ENCODE data around the gene TBC1D21. TPM values are rescaled to one million over a fixed set of nuclear protein-coding genes. Genes with fewer than 3 reads are reported as not detected.

The TBC1D21 gene
- total RNA-seq, 3 donors from 2014 or later, result not detected

GRCh38 chr15:73838831-73839426, 34.4 kb upstream of the TBC1D21 start:
- intact Hi-C loops (cut with DNase I; ENCODE audit: low total_unique reads), result no loop called here
- Histone ChIP-seq H3K27ac (no peak overlapping the region), H3K4me1 (no peaks in the 10 kb centered on the region), H3K4me3 (no peak overlapping the region), H3K36me3 (no peaks in the 10 kb centered on the region), H3K9me3 (no peaks in the 10 kb centered on the region), H3K27me3 (peaks cover 0 to 4% of the 10 kb centered on the region in 2 donors)
- TF ChIP-seq POLR2AphosphoS5 (IDR thresholded peaks at IDR 0.05), result no peak
- TF ChIP-seq POLR2A (IDR thresholded peaks at IDR 0.05), result no peak
- no peak for TF ChIP-seq CTCF (IDR thresholded peaks at IDR 0.05)
- DNase-seq (ENCODE audit: low spot score in 2 of 2), result peak in 1 of 2 donors; percentile 28

GRCh38 chr15:73839699-73840377, 33.5 kb upstream of the TBC1D21 start:
- no peak for DNase-seq (ENCODE audit: low spot score in 2 of 2)
- H3K36me3 ChIP-seq, result no peaks in the 10 kb centered on the region
- H3K27ac ChIP-seq, result no peak overlapping the region
- intact Hi-C loops (cut with DNase I; ENCODE audit: low total_unique reads), result no loop called here
- H3K27me3 ChIP-seq, result peaks cover 0 to 4% of the 10 kb centered on the region in 2 donors
- H3K9me3 ChIP-seq, result no peaks in the 10 kb centered on the region
- no peaks in the 10 kb centered on the region for H3K4me1 ChIP-seq
- no peak overlapping the region for H3K4me3 ChIP-seq
- no peak for TF ChIP-seq CTCF (IDR thresholded peaks at IDR 0.05)
- TF ChIP-seq POLR2A (IDR thresholded peaks at IDR 0.05), result no peak
- no peak for TF ChIP-seq POLR2AphosphoS5 (IDR thresholded peaks at IDR 0.05)

- TF ChIP-seq POLR2A (IDR thresholded peaks at IDR 0.05) (no peak), POLR2AphosphoS5 (IDR thresholded peaks at IDR 0.05) (no peak), CTCF (IDR thresholded peaks at IDR 0.05) (no peak)
- no peak for DNase-seq (ENCODE audit: low spot score in 2 of 2)
- H3K27me3 ChIP-seq, result peaks cover 0 to 4% of the 10 kb centered on the region in 2 donors
- no peaks in the 10 kb centered on the region for H3K4me1 ChIP-seq
- H3K27ac ChIP-seq, result no peak overlapping the region
- no peaks in the 10 kb centered on the region for H3K9me3 ChIP-seq
- intact Hi-C loops (cut with DNase I; ENCODE audit: low total_unique reads), result no loop called here
- H3K4me3 ChIP-seq, result no peak overlapping the region
- no peaks in the 10 kb centered on the region for H3K36me3 ChIP-seq
These were observed 32.6 kb upstream of the TBC1D21 start for GRCh38 chr15:73840771-73841170.

DNA sequence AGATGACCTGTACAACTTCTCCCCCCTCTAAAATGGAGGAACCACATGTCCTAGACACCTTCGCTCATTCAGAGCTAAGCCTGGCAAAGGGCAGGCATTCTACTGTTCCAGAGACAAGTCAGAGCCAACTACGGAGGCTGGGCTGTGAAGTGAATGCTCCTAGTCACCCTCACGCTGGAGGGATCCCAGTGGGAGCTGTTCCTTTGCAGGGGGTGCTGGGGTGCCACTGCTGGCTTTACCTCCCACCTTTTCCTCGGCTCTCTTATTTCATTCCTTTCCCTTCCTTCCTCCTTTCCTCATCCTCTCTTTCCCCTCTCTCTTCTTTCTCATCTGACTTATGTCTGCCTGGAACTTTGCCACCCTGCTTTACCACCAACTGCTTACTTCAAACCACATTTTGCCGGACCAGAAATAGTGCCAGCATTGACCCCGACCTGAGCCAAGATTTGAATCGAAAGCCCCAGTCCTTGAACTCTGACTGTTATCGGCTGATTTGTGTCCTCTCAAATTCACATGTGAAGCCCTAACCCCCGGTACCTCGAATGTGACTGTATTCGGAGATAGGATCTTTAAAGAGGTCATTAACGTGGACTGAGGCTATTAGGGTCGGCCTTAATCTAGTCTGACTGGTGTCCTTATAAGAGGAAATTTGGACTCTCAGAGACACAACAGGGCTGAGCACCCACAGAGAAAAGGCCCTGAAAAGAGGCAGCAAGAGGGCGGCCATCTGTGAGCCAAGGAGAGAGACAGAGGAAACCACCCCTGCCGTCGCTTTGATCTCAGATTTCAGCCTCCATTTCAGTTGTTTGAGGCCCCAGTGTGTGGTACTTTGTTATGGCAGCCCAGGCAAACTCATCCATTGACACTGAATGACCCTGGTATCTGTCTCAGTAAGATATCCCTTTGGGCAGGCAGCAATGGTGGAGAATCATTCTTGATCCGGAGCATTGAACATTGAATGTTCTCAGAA, 31.3 kb upstream of the TBC1D21 start:
- no peak for DNase-seq (ENCODE audit: low spot score in 2 of 2)
- no peak overlapping the region for H3K27ac ChIP-seq
- no peaks in the 10 kb centered on the region for H3K36me3 ChIP-seq
- peaks cover 0 to 4% of the 10 kb centered on the region in 2 donors for H3K27me3 ChIP-seq
- no peaks in the 10 kb centered on the region for H3K9me3 ChIP-seq
- intact Hi-C loops (cut with DNase I; ENCODE audit: low total_unique reads), result no loop called here
- TF ChIP-seq CTCF (IDR thresholded peaks at IDR 0.05) (no peak), POLR2AphosphoS5 (IDR thresholded peaks at IDR 0.05) (no peak), POLR2A (IDR thresholded peaks at IDR 0.05) (no peak)
- H3K4me1 ChIP-seq, result no peaks in the 10 kb centered on the region
- H3K4me3 ChIP-seq, result no peak overlapping the region
